Activated naive CD4-positive, alpha-beta T cell treated with anti-CD3 and anti-CD28 coated beads, Interleukin-2, amount 10 ng/mL, durations not matched to agents 7 days and 5 days (primary cell): ENCODE measurements around the gene GNAZ.

Experiments used
- CTCF ChIA-PET: fragments of 350-600 bp; sonication (Branson Sonifier 250); formaldehyde crosslinking; loops from one replicate; lab custom pipeline; 2021; ENCODE audit warnings: antibody characterized with exemption; lab: Charles Lee
- DNase-seq: peaks from one replicate; pipeline ENCODE4 v3.0.0-alpha.2; 2020
- H3K27ac Mint-ChIP-seq: one replicate; pipeline ENCODE4 v1.8.0; 2021; ENCODE audit warnings: mild to moderate bottlenecking, moderate library complexity, mixed read lengths
- H3K27me3 Mint-ChIP-seq: one replicate; pipeline ENCODE4 v1.8.0; 2021; ENCODE audit warnings: mild to moderate bottlenecking, mixed read lengths
- H3K36me3 Mint-ChIP-seq: one replicate; pipeline ENCODE4 v1.8.0; 2021; ENCODE audit warnings: mixed read lengths
- H3K4me1 Mint-ChIP-seq: one replicate; pipeline ENCODE4 v1.8.0; 2021; ENCODE audit warnings: mixed read lengths
- H3K4me3 Mint-ChIP-seq: one replicate; pipeline ENCODE4 v1.8.0; 2021; ENCODE audit warnings: mild to moderate bottlenecking, moderate library complexity, mixed read lengths
- H3K9me3 Mint-ChIP-seq: one replicate; pipeline ENCODE4 v1.8.0; 2021; ENCODE audit warnings: mixed read lengths

GNAZ gene

DNA sequence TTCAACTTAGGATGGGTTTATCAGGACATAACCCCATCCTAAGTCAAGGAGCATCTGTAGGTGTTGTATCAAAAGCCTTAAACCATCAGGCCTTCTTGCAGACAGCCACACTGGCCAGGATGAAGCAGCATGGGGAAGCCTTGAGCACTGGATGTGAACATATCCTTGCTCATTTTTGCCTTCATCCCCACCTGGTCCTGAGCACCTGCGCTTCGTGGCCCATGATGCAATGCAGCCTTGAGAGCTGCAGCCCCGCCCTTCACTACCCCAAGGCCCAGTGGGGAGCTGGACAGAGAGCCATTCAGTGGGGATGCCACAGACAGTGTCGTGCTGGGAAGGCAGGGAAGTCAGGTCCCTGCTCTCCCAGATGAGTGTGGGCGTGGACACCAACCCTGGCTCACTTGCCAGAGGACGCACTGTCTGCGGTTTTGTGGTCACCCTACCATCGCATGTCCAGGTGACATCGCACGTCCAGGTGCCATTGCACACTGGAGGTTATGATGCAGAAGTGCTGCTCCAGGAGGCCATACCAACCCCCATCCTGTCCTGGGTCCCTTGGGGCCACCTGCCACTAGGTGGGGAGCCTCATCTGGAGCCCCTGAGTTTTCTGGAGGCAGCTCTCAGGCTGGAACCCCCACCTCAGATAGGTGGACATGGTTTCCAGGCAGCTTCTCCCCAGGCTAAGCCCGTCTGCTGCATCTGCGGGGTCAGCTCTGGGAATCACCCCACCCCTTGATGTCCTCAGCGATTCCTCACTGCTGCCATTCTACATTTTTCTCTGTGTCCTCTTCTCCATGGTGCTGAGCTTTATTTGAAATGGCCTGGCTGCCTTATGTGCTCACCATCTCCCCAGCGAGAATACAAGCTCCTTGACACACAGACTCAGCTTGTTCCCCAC lies 14.4 kb downstream of the GNAZ start:
- Mint-ChIP-seq H3K9me3 (no peaks in the 10 kb centered on the region), H3K4me3 (no peak overlapping the region), H3K36me3 (no peaks in the 10 kb centered on the region), H3K4me1 (peaks cover 19% of the 10 kb centered on the region), H3K27ac (no peak overlapping the region), H3K27me3 (peaks cover 37% of the 10 kb centered on the region)
- no peak for DNase-seq
- CTCF ChIA-PET: no interaction called here

- no peak for DNase-seq
- Mint-ChIP-seq H3K27ac (no peak overlapping the region), H3K9me3 (no peaks in the 10 kb centered on the region)
Observed at GRCh38 chr22:23085351-23085671, 15.0 kb downstream of the GNAZ start.

DNA sequence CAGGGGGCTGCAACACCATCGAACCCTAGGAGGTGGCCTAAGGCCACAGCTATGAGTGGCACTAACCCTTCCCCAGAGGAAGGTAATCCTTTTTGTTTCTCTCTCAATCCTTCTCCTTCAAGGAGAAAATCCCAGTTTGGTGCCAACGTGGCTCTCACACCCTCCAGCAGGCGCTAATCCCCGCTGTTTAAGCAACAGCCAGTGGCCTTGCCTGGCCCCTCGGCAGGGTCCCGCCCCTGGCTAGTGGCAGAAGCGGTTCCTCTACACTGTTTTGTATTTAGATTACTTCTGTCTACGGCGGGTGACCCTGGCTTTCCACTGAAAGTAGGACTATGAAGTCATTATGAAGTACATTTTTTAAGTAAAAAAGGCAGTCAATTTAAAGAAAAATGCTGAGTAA lies 15.5 kb downstream of the GNAZ start:
- DNase-seq: no peak

More at GRCh38 chr22:23085351-23085671, 15.0 kb downstream of the GNAZ start:
- H3K4me3 Mint-ChIP-seq: no peak overlapping the region
- H3K4me1 Mint-ChIP-seq: peaks cover 19% of the 10 kb centered on the region
- peaks cover 36% of the 10 kb centered on the region for H3K27me3 Mint-ChIP-seq
- CTCF ChIA-PET: no interaction called here
- no peaks in the 10 kb centered on the region for H3K36me3 Mint-ChIP-seq

GRCh38 chr22:23086263-23086662 lies 15.9 kb downstream of the GNAZ start:
- CTCF ChIA-PET: no interaction called here
- Mint-ChIP-seq H3K27ac (no peak overlapping the region), H3K4me3 (no peak overlapping the region), H3K36me3 (no peaks in the 10 kb centered on the region), H3K4me1 (peaks cover 15% of the 10 kb centered on the region), H3K9me3 (no peaks in the 10 kb centered on the region), H3K27me3 (peaks cover 32% of the 10 kb centered on the region)
- DNase-seq: no peak

More for the DNA sequence above, 15.5 kb downstream of the GNAZ start:
- Mint-ChIP-seq H3K27ac (no peak overlapping the region), H3K4me3 (no peak overlapping the region), H3K4me1 (peaks cover 17% of the 10 kb centered on the region), H3K36me3 (no peaks in the 10 kb centered on the region), H3K9me3 (no peaks in the 10 kb centered on the region), H3K27me3 (peaks cover 34% of the 10 kb centered on the region)
- CTCF ChIA-PET: no interaction called here

DNA sequence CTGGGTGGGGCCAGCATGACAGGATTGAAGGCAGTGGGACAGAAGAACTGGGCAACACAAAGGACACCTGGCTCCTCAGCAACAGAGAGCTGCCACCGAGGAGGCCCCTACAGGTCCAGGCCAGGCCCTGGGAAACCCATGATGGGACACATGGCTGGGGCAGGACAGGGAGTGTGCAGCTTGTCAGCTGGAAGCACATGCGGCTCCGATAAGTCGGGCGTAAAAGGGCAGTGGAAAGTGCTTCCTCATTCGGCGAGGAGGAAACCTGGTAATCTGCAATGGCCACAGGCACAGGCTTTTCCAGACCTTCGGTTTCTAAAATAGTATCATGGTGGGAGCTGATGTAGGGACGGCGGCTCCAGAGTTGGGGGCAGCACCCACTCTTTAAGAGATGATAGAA lies 16.5 kb downstream of the GNAZ start:
- Mint-ChIP-seq H3K4me3 (no peak overlapping the region), H3K9me3 (no peaks in the 10 kb centered on the region), H3K4me1 (peaks cover 14% of the 10 kb centered on the region), H3K27ac (no peak overlapping the region), H3K36me3 (no peaks in the 10 kb centered on the region), H3K27me3 (peaks cover 32% of the 10 kb centered on the region)
- DNase-seq: no peak
- CTCF ChIA-PET: no interaction called here

DNA sequence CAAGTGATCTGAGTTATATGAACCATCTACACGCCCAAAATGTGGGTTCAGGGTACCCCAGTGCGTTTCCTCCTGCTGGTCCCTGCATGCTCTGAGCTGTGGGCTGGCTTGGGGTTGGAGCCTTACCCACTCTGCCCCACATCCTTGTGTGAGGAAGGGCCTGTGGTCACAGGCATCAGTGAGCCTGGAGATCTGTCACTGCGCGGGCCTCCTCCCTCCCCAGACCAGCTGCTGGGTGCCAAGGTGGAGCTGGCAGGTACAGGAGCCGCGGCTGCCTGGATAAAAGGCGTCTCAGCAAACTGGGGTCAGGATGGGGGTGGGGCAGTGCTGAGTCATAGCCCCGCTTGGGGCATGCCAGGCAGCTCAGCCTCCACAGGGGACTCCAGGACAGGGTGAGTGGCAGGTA lies 17.9 kb downstream of the GNAZ start:
- peak; percentile 35 for DNase-seq
- H3K27me3 Mint-ChIP-seq: peaks cover 27% of the 10 kb centered on the region
- H3K4me1 Mint-ChIP-seq: peaks cover 14% of the 10 kb centered on the region
- no peaks in the 10 kb centered on the region for H3K9me3 Mint-ChIP-seq
- CTCF ChIA-PET: interaction anchor here (0.7 to 1.2 kb wide), 2 partner anchors 131 to 204 kb away, joined by 3 read pairs; no protein-coding TSS in a partner anchor
- H3K4me3 Mint-ChIP-seq: no peak overlapping the region
- no peak overlapping the region for H3K27ac Mint-ChIP-seq
- no peaks in the 10 kb centered on the region for H3K36me3 Mint-ChIP-seq

DNA sequence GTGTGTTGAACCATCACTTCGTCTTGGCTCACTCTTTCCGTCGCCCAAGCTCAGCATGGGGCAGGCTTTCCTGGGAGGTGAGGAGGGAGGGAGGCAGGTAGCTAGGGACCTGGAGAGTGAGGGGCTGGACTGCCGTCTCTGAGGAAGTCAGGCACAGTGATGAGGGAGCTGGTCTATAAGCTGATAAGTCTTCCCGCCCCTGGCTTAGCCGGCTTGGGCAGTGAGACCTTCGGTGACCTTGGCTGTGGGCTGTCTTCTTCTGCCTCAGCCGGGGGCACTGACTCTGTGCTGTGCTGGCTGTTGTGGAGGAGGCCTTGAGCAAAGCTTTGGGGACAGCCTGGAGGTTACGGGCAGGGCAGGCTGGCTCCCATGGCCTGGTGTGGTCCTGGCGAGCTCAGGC lies 18.7 kb downstream of the GNAZ start:
- Mint-ChIP-seq H3K9me3 (no peaks in the 10 kb centered on the region), H3K27me3 (peaks cover 24% of the 10 kb centered on the region), H3K27ac (no peak overlapping the region), H3K4me3 (no peak overlapping the region), H3K4me1 (peaks cover 14% of the 10 kb centered on the region), H3K36me3 (no peaks in the 10 kb centered on the region)
- CTCF ChIA-PET: interaction anchor here (1.2 kb wide), 1 partner anchor 132 kb away, joined by 3 read pairs; no protein-coding TSS in a partner anchor
- no peak for DNase-seq

GRCh38 chr22:23089633-23090456 lies 19.5 kb downstream of the GNAZ start:
- H3K36me3 Mint-ChIP-seq: no peaks in the 10 kb centered on the region
- peaks cover 24% of the 10 kb centered on the region for H3K27me3 Mint-ChIP-seq
- no peak overlapping the region for H3K27ac Mint-ChIP-seq
- no peak for DNase-seq
- H3K9me3 Mint-ChIP-seq: no peaks in the 10 kb centered on the region
- H3K4me3 Mint-ChIP-seq: no peak overlapping the region
- H3K4me1 Mint-ChIP-seq: peaks cover 14% of the 10 kb centered on the region
- CTCF ChIA-PET: no interaction called here

DNA sequence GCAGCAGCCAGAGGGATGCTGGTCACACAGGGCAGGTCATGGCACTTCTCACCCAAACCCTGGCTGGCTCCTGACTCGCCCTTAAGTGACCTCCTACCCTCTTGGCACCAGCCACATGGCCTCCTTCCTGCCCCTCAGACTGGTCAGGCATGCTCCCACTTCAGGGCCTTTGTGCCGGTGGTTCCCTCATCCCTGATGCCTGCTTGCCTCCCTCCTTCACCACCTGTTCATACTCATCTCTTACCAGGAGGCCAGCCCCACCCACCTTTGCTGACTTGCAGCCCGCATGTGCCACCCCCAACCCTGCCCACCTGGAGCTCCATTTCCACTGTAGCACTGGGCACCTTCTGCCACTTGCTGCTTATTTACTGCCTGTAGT lies 20.1 kb downstream of the GNAZ start:
- CTCF ChIA-PET: no interaction called here
- Mint-ChIP-seq H3K9me3 (no peaks in the 10 kb centered on the region), H3K27ac (no peak overlapping the region), H3K4me1 (peaks cover 14% of the 10 kb centered on the region), H3K27me3 (peaks cover 19% of the 10 kb centered on the region), H3K4me3 (no peak overlapping the region), H3K36me3 (no peaks in the 10 kb centered on the region)
- DNase-seq: no peak

- Mint-ChIP-seq H3K4me1 (peaks cover 14% of the 10 kb centered on the region), H3K36me3 (no peaks in the 10 kb centered on the region), H3K27me3 (peaks cover 8% of the 10 kb centered on the region), H3K4me3 (no peak overlapping the region), H3K27ac (no peak overlapping the region), H3K9me3 (no peaks in the 10 kb centered on the region)
- CTCF ChIA-PET: no interaction called here
- DNase-seq: no peak
Observed at GRCh38 chr22:23091760-23092159, 21.4 kb downstream of the GNAZ start.

GRCh38 chr22:23092217-23092955 lies 22.1 kb downstream of the GNAZ start:
- H3K27me3 Mint-ChIP-seq: peaks cover 7% of the 10 kb centered on the region
- H3K4me1 Mint-ChIP-seq: peaks cover 14% of the 10 kb centered on the region
- H3K9me3 Mint-ChIP-seq: no peaks in the 10 kb centered on the region
- no peak for DNase-seq
- H3K36me3 Mint-ChIP-seq: no peaks in the 10 kb centered on the region
- H3K4me3 Mint-ChIP-seq: no peak overlapping the region
- CTCF ChIA-PET: no interaction called here
- H3K27ac Mint-ChIP-seq: no peak overlapping the region

DNA sequence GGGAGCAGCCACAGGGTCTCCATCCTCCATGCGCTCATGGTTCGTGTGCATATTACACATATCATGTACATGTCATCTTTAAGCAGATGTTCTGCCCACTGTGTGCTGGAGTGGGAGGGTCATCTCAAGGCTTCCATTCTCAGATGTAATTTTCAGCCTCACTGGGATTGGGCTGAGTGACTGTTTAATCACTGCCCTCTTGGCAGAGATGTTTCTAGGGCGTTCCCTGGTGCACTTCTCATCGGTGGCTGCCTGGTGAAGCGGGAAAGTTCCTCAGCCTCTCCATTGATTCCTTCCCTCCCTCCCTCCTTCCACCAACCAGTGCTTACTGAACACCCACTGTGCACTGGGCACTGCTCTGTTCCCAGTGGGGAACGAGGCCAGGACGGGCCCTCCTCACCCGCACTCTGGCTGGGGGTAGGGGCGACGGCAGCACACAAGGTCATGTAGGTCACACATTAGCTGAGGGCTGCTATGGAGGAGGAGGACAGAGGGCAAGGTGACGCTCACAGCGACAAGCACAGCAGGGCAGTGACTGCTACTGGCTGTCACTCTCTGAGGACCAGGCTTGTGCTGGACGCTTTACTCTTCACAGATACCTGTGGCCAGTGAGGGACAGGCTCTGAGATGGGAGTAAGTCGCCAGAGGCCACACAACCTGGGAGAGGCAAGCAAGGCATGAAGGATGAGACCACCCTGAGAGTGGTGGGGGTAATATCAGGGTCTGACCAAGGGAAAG lies 22.9 kb downstream of the GNAZ start:
- Mint-ChIP-seq H3K27me3 (peaks cover 7% of the 10 kb centered on the region), H3K27ac (no peak overlapping the region), H3K4me1 (peaks cover 5% of the 10 kb centered on the region), H3K4me3 (no peak overlapping the region), H3K36me3 (no peaks in the 10 kb centered on the region), H3K9me3 (no peaks in the 10 kb centered on the region)
- CTCF ChIA-PET: no interaction called here
- DNase-seq: no peak

DNA sequence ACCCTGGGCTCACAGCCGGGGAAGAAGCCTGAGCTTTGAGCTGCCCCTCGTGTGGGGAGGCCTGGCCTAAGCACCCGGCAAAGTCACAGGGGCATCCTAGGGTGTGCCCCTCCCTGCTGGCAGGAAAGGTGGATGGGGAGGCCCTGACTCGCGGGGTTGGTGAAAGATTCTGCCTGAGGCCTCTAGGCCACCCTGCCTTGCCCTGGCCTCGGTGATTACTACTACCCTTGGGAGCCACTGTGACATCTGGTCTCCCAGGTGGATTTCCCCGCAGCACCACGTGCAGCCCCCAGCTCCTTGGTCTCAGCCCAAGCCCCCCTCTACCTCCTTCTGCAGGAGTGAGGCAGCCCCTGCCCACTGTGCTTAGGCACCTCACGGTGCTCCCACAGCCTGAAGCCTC lies 23.9 kb downstream of the GNAZ start:
- H3K4me1 Mint-ChIP-seq: no peaks in the 10 kb centered on the region
- peaks cover 7% of the 10 kb centered on the region for H3K27me3 Mint-ChIP-seq
- CTCF ChIA-PET: no interaction called here
- no peak overlapping the region for H3K27ac Mint-ChIP-seq
- no peaks in the 10 kb centered on the region for H3K36me3 Mint-ChIP-seq
- H3K9me3 Mint-ChIP-seq: no peaks in the 10 kb centered on the region
- DNase-seq: no peak
- no peak overlapping the region for H3K4me3 Mint-ChIP-seq
